ENCODE measurements around the gene GAA. TPM values are rescaled to one million over a fixed set of nuclear protein-coding genes. Genes with fewer than 3 reads are reported as not detected.

The GAA gene
- total RNA-seq, 1 experiment from 2014 or later: 131 TPM

MicroRNAs within 50 kb of the gene (microRNA counts, 767-probe panel; counts per million panel counts)
- microRNA hsa-miR-1268b: not detected

Small RNA genes lying within 50 kb of the gene (microRNA-seq; reads per million reads assigned to microRNA genes)
- gene MIR1268B (ENCODE audit: borderline number of aligned reads): not detected

Other genes starting within 250 kb of the GAA start
- 31.1 TPM for gene TBC1D16, start 65.7 kb upstream of the GAA start, total RNA-seq (2021; ENCODE audit: unreplicated experiment)
- gene CCDC40, start 64.9 kb upstream of the GAA start, total RNA-seq (2021; ENCODE audit: unreplicated experiment): 10.3 TPM
- gene EIF4A3, start 45.5 kb downstream of the GAA start, total RNA-seq (2021; ENCODE audit: unreplicated experiment): 248 TPM
- 0.25 TPM for gene CARD14, start 68.4 kb downstream of the GAA start, total RNA-seq (2021; ENCODE audit: unreplicated experiment)
- gene SGSH, start 118.8 kb downstream of the GAA start, total RNA-seq (2021; ENCODE audit: unreplicated experiment): 34.4 TPM
- gene SLC26A11, start 118.8 kb downstream of the GAA start, total RNA-seq (2021; ENCODE audit: unreplicated experiment): 17.7 TPM
- 44.5 TPM for gene RNF213, start 159.3 kb downstream of the GAA start, total RNA-seq (2021; ENCODE audit: unreplicated experiment)

Data from HCT116 (cell line).